Activated CD4-positive, alpha-beta T cell treated with anti-CD3 and anti-CD28 coated beads for 24 hours (primary cell): ENCODE results near the gene MYH10.
A peak's percentile ranks its signal among the peaks of the same experiment; 100 is the strongest.

Experiments
- DNase-seq, 2 donors: peaks; one replicate each; pipeline ENCODE4 v3.0.0-alpha.2; 2020; ENCODE audit warnings: low read depth in 2 of 2

The MYH10 gene

GRCh38 chr17:8649157-8650118 lies 18.9 kb upstream of the MYH10 start:
- no peak for DNase-seq

- DNase-seq: no peak
These were observed 17.4 kb upstream of the MYH10 start for GRCh38 chr17:8647956-8648355.

GRCh38 chr17:8647202-8647601 lies 16.7 kb upstream of the MYH10 start:
- DNase-seq: no peak

- DNase-seq: no peak
These were observed 14.0 kb upstream of the MYH10 start for GRCh38 chr17:8644507-8644902.

- DNase-seq: no peak
These were observed 13.5 kb upstream of the MYH10 start for GRCh38 chr17:8643855-8644506.

- no peak for DNase-seq
These were observed 9.2 kb upstream of the MYH10 start for GRCh38 chr17:8639709-8640108.

GRCh38 chr17:8632061-8632460 lies 1.5 kb upstream of the MYH10 start:
- no peak for DNase-seq

- DNase-seq: no peak
These were observed 991 bp upstream of the MYH10 start for GRCh38 chr17:8631554-8631877.

GRCh38 chr17:8630802-8631553 lies 453 bp upstream of the MYH10 start:
- peak; percentile 83 to 89 for DNase-seq

GRCh38 chr17:8629371-8630226 lies 926 bp downstream of the MYH10 start:
- DNase-seq: peak in 1 of 2 donors; percentile 10

- DNase-seq: no peak
These were observed 1.8 kb downstream of the MYH10 start for GRCh38 chr17:8628609-8629169.

- no peak for DNase-seq
These were observed 2.4 kb downstream of the MYH10 start for GRCh38 chr17:8628172-8628571.

GRCh38 chr17:8623591-8623990 lies 6.9 kb downstream of the MYH10 start:
- DNase-seq: no peak

- no peak for DNase-seq
These were observed 8.3 kb downstream of the MYH10 start for GRCh38 chr17:8622191-8622590.

GRCh38 chr17:8621585-8621984 lies 8.9 kb downstream of the MYH10 start:
- DNase-seq: no peak

- no peak for DNase-seq
These were observed 11.2 kb downstream of the MYH10 start for GRCh38 chr17:8619294-8619693.

- no peak for DNase-seq
These were observed 11.7 kb downstream of the MYH10 start for GRCh38 chr17:8618825-8619224.

- no peak for DNase-seq
These were observed 15.5 kb downstream of the MYH10 start for GRCh38 chr17:8614988-8615387.

- DNase-seq: no peak
These were observed 18.8 kb downstream of the MYH10 start for GRCh38 chr17:8611619-8612298.

GRCh38 chr17:8611137-8611536 lies 19.4 kb downstream of the MYH10 start:
- DNase-seq: no peak

GRCh38 chr17:8610558-8610957 lies 20.0 kb downstream of the MYH10 start:
- no peak for DNase-seq
